Measurements from ENCODE around the gene ZNF282.
"Not testable (repeated sequence)": the region's sequence is repeated elsewhere in the genome, so short reads cannot be mapped to it uniquely, and the experiment has no call there.

Gene ZNF282

DNA sequence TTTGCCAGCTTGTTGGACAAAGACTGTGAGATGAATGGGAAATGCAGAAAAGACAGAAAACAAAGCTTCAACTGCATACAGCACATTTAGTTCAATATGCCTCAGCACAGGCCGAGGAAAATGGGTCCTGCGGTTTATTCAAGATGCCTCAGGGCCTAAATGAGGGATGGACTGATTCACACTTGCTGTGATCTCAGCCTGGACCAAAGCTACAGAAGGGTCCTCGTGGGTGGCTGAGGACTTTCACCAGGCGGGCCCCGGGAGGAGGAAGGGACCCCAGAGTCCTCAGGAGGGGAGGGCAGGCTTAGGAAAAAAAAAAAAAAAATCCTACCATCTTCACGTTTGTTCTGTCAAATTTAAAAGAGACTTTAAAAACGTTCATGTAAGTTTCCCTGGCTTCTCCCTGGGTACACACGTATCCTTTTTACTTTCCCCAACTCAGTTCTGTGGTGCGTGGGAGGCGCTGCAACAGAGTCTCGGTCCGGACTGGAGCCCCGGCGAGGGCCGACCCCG lies 66.0 kb downstream of the ZNF282 start:
- peak in 1 of 5 experiments; percentile 28 for DNase-seq

DNA sequence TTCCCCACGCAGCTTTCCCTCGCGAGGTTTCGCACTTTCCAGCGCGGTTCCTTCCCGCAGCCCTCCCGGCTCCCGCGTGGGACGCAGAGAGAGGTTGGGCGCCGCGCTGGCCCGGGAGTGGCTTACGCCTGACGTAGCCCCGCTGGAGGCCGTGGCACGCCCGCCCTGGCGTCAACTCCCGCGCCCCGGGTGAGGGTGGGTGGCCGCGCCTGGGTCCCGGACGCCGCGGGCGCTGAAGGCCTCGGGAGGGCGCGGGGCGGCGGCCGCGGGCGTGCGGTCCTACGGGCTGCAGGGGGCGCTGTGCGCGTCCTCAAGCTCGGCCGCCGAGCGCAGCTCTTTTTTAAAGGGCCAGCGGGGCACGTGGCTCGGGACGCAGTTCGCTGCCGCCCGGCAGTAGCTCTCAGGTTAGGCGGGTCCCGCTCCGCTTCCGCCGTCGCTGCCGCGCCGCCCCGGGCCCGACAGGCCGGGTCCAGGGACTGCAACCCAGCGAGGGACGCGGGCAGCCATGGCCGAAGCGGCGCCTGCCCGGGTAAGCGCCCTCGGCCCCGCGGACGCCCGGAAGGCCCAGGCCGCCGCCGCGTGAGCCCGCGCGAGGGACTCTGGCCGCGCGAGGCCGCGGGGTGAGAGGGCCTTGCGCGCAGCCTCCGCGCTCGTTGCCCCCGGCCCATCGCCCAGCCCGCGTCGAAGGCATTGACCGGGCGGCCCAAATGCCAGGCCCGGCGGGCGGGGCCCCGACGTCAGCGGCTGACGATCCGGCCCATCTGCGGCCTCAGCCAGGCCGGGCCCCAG lies 66.7 kb downstream of the ZNF282 start, which contains the start of gene ZNF783:
ZNF783 (plus strand) TSS at position 368 of the 789 bp plus-strand sequence; CDS start at position 506, 138 bp downstream.
- DNase-seq, result peak; percentile 73 to 94 (median 80)

DNA sequence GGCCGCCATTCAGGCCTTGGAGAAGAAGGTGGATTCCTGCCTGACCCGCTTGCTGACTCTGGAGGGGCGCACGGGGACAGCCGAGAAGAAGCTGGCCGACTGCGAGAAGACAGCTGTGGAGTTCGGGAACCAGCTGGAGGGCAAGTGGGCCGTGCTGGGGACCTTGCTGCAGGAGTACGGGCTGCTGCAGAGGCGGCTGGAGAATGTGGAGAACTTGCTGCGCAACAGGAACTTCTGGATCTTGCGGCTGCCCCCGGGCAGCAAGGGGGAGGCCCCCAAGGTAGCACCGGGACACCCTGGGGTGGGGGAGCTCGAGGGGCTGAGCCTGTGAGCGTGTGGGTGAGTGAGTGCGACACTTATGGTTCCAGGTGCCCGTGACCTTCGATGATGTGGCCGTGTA lies 71.1 kb downstream of the ZNF282 start:
- no peak for DNase-seq

DNA sequence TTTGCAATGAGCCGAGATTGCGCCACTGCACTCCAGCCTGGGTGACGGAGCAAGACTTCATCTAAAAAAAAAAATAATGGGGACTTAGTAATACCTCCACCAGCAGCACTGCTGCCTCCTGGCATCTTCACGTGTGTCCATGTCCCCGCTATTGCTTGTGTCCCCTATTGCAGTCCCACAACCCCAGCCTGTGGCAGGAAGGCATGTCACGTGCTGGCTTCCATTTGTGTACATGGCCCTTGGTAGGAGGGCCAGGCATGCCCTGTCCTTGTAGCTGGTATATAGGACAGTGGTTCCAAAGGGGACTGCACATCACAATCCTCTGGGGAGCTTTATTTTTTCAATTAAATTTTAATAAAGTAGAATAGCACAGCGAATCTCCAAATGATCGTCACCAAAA lies 72.4 kb downstream of the ZNF282 start:
- DNase-seq, result no peak

DNA sequence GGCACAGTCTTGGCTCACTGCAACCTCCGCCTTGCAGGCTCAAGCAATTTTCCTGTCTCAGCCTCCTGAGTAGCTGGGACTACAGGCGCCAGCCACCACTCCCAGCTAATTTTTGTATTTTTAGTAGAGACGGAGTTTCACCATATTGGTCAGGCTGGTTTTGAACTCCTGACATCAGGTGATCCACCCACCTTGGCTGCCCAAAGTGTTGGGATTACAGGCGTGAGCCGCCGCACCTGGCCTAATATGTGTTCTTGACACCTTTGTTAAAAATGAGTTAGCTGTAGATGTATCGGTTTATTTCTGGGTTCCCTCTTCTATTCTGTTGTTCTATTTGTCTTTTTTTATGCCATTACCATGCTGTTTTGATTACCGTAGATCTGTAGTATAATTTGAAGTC lies 79.1 kb downstream of the ZNF282 start:
- not testable (repeated sequence) for DNase-seq

All from T-helper 2 cell (primary cell).